ENCODE measurements around the gene PPP4C.

- no peak for TF ChIP-seq CTCF (IDR thresholded peaks at IDR 0.05)
- no peak for TF ChIP-seq POLR2A (IDR thresholded peaks at IDR 0.05)
Observed at GRCh38 chr16:30104090-30104489, 28.3 kb downstream of the PPP4C start.
